ENCODE data around the gene BSPRY. TPM values are rescaled to one million over a fixed set of nuclear protein-coding genes. Genes with fewer than 3 reads are reported as not detected.
"Not testable (repeated sequence)": the region's sequence is repeated elsewhere in the genome, so short reads cannot be mapped to it uniquely, and the experiment has no call there.

BSPRY gene
- total RNA-seq, 4 donors from 2014 or later, result 0.52 to 0.99 (median 0.70) TPM

DNA sequence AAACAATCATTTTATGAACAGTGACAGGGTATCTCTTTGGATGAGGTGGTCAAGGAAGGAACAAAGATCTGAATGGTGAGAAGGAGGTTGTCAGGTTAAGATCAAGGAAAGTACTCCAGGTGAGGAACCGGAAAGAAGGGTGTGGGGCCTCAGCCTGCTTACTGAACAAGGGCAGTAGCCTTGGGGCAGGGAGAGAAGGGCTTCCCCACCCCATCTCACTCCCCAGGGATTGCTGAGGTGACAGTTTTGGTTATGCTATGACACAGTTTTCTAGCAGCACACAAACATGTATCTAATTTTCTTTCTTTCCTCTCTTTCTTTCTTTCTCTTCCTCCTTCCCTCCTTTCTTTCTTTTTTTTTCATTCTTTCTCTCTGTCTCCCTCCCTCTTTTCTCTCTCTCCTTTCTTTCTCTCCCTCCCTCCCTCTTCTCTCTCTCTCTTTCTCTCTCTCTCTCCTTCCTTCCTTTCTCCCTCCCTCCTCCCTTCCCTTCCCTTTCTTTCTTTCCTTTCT lies 31.6 kb downstream of the BSPRY start:
- TF ChIP-seq POLR2A (IDR thresholded peaks at IDR 0.05; ENCODE audit: low read depth) (no peak), EP300 (IDR thresholded peaks at IDR 0.05) (no peak), POLR2AphosphoS5 (IDR thresholded peaks at IDR 0.05) (no peak)
- TF ChIP-seq, protein P1, sequence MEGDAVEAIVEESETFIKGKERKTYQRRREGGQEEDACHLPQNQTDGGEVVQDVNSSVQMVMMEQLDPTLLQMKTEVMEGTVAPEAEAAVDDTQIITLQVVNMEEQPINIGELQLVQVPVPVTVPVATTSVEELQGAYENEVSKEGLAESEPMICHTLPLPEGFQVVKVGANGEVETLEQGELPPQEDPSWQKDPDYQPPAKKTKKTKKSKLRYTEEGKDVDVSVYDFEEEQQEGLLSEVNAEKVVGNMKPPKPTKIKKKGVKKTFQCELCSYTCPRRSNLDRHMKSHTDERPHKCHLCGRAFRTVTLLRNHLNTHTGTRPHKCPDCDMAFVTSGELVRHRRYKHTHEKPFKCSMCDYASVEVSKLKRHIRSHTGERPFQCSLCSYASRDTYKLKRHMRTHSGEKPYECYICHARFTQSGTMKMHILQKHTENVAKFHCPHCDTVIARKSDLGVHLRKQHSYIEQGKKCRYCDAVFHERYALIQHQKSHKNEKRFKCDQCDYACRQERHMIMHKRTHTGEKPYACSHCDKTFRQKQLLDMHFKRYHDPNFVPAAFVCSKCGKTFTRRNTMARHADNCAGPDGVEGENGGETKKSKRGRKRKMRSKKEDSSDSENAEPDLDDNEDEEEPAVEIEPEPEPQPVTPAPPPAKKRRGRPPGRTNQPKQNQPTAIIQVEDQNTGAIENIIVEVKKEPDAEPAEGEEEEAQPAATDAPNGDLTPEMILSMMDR (IDR thresholded peaks at IDR 0.05), result no peak
- peaks cover 0 to 5% (median 2%) of the 10 kb centered on the region in 4 donors for H3K36me3 ChIP-seq
- no peak for DNase-seq (ENCODE audit: extremely low spot score)
- intact Hi-C loops (cut with DNase I), result no loop called here
- no peak overlapping the region for H3K4me3 ChIP-seq
- peaks cover 6 to 13% (median 11%) of the 10 kb centered on the region in 4 donors for H3K4me1 ChIP-seq
- WGBS, result 57% methylated on average over 1 of the region's 1 CpG
- H3K27ac ChIP-seq (replicated peaks in 1 of 4), result no peak overlapping the region
- H3K9me3 ChIP-seq, result no peaks in the 10 kb centered on the region
- H3K27me3 ChIP-seq, result no peaks in the 10 kb centered on the region

DNA sequence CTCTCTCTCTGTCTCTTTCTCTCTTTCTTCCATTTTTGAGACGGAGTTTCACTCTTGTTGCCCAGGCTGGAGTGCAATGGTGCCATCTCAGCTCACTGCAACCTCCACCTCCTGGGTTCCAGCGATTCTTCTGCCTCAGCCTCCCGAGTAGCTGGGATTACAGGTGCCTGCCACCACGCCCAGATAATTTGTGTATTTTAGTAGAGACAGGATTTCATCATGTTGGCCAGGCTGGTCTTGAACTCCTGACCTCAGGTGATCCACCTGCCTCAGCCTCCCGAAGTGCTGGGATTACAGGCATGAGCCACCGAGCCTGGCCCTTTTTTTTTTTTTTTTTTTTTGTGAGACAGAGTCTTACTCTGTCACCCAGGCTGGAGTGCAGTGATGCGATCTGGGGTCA lies 32.1 kb downstream of the BSPRY start:
- H3K9me3 ChIP-seq; DNase-seq (ENCODE audit: extremely low spot score); H3K27me3 ChIP-seq; H3K27ac ChIP-seq (replicated peaks in 1 of 4); H3K4me3 ChIP-seq; intact Hi-C loops (cut with DNase I); H3K4me1 ChIP-seq; H3K36me3 ChIP-seq: not testable (repeated sequence)
- 86% methylated on average over 7 of the region's 7 CpGs for WGBS

DNA sequence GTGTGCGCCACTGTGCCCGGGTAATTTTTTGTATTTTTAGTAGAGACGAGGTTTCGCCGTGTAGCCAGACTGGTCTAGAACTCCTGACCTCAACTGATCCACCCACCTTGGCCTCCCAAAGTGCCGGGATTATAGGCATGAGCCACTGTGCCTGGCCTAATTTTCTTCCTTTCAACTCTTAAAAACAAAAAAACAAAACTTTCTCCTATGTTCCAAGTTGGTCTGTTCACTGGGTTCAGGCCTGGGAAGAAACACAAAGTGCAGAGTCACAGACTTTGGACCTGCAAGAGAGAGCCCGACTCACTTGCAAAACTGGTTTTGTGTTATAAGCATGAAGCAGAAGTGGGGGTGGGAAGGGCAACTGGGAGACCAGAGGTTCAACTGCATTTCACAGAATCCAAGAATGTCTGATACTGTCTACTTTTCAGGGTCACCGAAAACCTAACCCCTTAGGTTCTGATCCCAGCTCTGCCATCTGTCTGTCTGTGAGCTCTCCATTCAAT lies 32.6 kb downstream of the BSPRY start:
- TF ChIP-seq POLR2AphosphoS5 (IDR thresholded peaks at IDR 0.05), result no peak
- no peak for TF ChIP-seq POLR2A (IDR thresholded peaks at IDR 0.05; ENCODE audit: low read depth)
- TF ChIP-seq, protein P1 (IDR thresholded peaks at IDR 0.05), result no peak
- TF ChIP-seq EP300 (IDR thresholded peaks at IDR 0.05), result no peak
- Histone ChIP-seq H3K9me3 (no peaks in the 10 kb centered on the region), H3K27ac (replicated peaks in 1 of 4) (no peak overlapping the region), H3K36me3 (peaks cover 0 to 12% (median 9%) of the 10 kb centered on the region in 4 donors), H3K4me1 (peaks cover 3 to 6% (median 5%) of the 10 kb centered on the region in 4 donors), H3K27me3 (no peaks in the 10 kb centered on the region), H3K4me3 (no peak overlapping the region)
- DNase-seq (ENCODE audit: extremely low spot score), result peak; percentile 53
- WGBS, result 89% methylated on average over 8 of the region's 8 CpGs
- intact Hi-C loops (cut with DNase I), result no loop called here

DNA sequence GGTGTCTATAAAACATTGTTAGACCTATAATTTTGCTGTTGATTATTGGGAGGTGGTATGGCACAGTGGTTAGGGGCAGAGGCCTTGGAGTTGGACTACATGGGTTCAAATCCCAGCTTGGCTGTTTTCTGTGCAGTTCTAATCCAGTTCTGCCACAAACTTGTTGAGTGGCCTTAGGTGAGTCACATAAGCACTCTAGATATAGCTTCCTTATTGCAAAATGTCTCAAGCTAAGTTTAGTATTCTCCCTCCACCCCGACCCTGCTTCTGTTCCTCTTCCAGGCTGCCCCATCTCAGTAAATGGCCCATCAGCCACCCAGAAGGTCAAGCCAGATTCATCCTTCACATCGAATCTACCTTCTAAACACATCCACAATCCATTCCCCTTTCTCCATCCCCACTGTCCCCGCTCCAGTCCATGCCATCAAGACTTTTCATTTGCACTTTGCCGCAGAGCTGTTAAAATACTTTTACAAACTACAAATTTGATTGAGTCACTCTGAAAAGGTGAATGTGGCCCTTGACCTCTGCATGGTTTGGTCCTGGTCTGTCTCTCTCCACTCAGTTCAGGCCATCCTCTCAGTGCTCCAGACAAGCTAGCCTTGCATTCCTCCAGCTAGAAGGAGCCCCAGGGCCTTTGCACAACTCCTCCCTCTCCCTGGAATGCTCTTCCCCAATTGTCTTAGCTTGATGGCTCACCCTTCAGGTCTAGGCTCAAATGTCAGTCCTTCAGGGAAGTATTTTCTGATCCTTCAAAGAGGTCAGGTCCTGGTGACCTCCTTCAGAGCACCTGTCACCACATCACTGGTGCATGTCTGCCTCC lies 37.4 kb downstream of the BSPRY start:
- H3K27ac ChIP-seq (replicated peaks in 1 of 4), result no peak overlapping the region
- H3K36me3 ChIP-seq, result peaks cover 24 to 60% (median 57%) of the 10 kb centered on the region in 4 donors
- no peaks in the 10 kb centered on the region for H3K9me3 ChIP-seq
- TF ChIP-seq POLR2A (IDR thresholded peaks at IDR 0.05; ENCODE audit: low read depth) (no peak), POLR2AphosphoS5 (IDR thresholded peaks at IDR 0.05) (no peak)
- no peak for DNase-seq (ENCODE audit: extremely low spot score)
- 93% methylated on average over 4 of the region's 4 CpGs for WGBS
- H3K4me1 ChIP-seq, result no peaks in the 10 kb centered on the region
- H3K27me3 ChIP-seq, result no peaks in the 10 kb centered on the region
- intact Hi-C loops (cut with DNase I), result no loop called here
- no peak overlapping the region for H3K4me3 ChIP-seq

DNA sequence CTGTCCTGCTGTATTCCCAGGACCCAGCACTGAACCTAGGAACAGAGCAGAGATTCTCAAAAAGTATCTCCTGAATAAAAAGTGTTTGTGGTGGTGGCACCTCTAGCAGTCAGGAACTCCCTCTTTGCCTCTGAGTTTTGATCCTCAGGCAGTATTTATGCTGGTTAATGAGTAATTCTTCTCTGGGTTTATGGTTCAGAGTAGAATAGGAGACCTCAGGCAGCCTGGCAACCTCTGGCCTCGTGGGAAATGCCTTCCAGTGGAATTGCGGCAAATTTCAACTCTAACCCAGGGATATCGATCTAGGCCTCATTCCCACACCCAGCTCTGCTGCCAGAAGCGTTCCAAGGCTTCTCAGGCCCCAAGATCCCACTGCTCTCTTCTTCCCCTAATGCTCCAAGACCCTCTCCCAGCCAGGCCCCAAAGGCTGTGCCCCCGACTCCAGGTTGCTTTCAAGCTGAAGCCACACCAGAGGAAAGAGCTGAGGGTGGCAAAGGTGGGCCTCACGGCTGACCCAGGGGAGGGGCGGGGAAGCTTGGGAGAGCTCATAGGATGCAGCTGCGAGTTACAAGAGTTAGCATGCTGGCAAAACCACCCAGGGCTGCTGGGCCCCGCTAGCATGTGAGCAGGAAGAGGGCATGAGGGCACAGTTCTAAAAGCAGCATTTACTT lies 38.4 kb downstream of the BSPRY start:
- Histone ChIP-seq H3K36me3 (peaks cover 30 to 69% (median 64%) of the 10 kb centered on the region in 4 donors), H3K27me3 (no peaks in the 10 kb centered on the region), H3K4me3 (no peak overlapping the region), H3K4me1 (no peaks in the 10 kb centered on the region), H3K27ac (replicated peaks in 1 of 4) (no peak overlapping the region), H3K9me3 (no peaks in the 10 kb centered on the region)
- 74% methylated on average over 6 of the region's 9 CpGs for WGBS
- intact Hi-C loops (cut with DNase I), result no loop called here
- DNase-seq (ENCODE audit: extremely low spot score), result no peak
- TF ChIP-seq EP300 (IDR thresholded peaks at IDR 0.05), result no peak
- TF ChIP-seq, protein P1 (IDR thresholded peaks at IDR 0.05), result no peak
- TF ChIP-seq POLR2A (IDR thresholded peaks at IDR 0.05; ENCODE audit: low read depth), result no peak
- TF ChIP-seq POLR2AphosphoS5 (IDR thresholded peaks at IDR 0.05), result no peak
